Stimulated activated CD4-positive, alpha-beta T cell treated with anti-CD3 and anti-CD28 coated beads, Interleukin-15, amount 100 ng/mL, for 48 hours (primary cell): ENCODE measurements around the gene TP53AIP1.

Experiments used
- DNase-seq, 2 donors: peaks; one replicate each; pipeline ENCODE4 v3.0.0-alpha.2; 2020; ENCODE audit warnings: low read depth in 2 of 2

TP53AIP1 gene, protein sequence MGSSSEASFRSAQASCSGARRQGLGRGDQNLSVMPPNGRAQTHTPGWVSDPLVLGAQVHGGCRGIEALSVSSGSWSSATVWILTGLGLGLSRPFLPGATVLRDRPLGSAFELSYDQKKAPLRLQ

GRCh38 chr11:128942817-128943427, at the start of gene TP53AIP1:
TP53AIP1 (minus strand) TSS chr11:128942871; CDS start chr11:128937818, 5,053 bp downstream.
- no peak for DNase-seq

DNA sequence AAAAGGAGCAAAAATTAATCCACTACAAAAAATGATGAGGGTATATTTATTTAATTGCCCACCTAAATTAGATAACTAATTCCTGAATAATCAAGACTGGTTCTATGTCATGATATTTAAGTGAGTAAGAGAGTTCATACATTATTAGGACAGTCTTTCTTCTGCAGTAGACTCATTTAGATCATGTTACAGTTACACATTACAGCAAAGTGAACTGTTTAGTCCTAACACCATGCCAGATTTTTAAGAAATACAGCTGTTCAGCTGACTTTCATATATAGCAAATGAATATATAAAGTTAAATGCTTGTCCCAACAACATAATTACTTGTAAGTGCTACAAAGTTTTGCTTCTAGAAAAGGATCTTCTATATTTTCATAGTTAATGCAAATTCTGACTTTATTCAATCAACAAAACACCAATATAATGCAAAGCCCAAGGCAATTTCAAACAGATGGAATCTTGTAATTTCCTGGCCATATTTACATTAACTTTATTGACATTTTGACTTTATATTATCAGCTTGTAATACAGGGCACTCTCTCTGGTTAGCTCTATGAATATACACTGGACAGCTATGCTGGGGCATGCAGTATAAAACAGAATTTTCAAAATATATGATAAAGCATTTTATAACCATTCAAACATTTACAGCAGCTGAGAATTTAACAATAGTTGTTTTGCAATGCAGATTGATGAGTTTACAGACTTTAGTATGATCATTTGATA, 45.7 kb upstream of the TP53AIP1 start:
- DNase-seq: no peak

DNA sequence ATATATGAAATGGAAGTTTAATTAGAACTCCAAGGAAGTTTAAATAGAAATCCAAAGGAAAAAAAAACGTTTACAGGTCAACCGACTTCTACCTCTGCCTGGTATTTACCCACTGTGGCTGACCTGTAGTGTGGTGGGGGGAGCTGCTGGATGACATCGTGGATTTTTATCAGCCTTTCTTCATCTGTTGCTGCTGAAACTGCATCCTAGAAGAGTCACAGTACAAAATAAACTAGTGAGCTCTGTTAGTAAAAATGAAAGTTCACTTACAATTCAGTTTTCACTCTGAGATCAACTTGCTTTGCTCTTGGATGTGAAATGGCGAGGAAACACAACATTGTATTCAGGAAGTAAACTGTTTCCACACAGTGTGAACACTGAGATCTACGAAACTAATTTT, 43.2 kb upstream of the TP53AIP1 start:
- no peak for DNase-seq

GRCh38 chr11:128983023-128983422, 40.4 kb upstream of the TP53AIP1 start:
- DNase-seq: no peak

DNA sequence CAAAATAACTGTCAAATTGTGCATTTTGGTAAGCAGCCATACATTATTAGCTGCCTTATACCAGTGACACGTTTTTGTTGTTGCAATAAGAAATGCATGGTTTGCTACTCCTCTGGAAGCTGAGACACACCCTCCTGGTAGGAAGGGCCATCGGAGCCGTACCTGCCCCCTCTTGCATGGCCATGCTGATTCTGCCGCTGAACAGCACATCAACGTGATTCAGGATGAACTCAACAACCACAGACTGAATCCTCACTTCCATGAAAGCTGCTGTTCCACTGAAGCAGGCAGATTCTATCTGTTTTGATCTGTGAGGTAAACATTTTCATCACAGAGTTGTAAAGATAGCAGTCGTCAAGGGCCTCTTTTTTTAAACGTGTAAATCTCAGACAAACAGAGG, 38.6 kb upstream of the TP53AIP1 start:
- DNase-seq: no peak

- DNase-seq: no peak
Observed at GRCh38 chr11:128970598-128971190, 28.0 kb upstream of the TP53AIP1 start.

- DNase-seq: no peak
Observed at GRCh38 chr11:128968916-128969315, 26.2 kb upstream of the TP53AIP1 start.

DNA sequence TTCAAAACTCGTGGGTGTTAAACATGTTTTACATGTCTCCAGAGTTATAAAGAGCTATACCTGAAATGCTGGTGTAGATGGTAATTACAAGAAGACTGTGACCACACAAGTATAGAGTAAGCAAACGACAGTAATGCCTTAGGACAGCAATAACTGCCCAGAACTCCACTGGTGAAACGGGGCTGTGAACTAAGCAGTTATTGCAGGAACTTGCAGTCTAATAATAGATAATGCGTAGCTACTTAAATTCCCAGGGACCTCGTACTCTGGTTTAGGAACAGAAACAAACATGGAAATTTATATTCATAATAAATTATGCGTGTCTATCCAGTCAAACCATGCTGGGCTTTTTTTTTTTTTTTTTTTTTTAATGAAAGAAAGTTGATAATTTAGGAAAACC, 24.9 kb upstream of the TP53AIP1 start:
- no peak for DNase-seq

- DNase-seq: no peak
Observed at GRCh38 chr11:128965485-128965884, 22.8 kb upstream of the TP53AIP1 start.

DNA sequence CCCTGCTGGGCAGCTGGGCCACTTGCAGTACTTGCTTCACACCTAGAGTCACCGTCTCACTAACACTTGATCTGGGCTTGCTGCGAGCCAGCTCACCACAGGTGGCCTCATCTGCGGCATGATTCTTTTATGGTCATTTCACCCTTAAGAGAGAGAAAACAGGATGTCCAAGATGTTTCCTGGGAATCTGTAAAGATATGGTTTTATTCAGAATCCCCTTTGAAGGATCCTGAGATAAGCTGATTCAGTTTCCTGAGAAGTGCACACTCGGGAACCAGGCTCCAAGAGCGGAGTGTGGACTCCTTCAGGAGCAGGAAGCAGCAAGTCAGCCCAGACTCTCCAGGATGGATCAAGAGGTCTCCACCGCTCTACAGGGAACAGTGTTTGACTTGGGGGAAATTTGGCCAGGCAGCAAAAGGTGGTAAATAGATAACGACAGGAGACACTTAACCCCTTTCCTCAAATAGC, 21.8 kb upstream of the TP53AIP1 start:
- no peak for DNase-seq

GRCh38 chr11:128963744-128964325, 21.2 kb upstream of the TP53AIP1 start:
- no peak for DNase-seq

DNA sequence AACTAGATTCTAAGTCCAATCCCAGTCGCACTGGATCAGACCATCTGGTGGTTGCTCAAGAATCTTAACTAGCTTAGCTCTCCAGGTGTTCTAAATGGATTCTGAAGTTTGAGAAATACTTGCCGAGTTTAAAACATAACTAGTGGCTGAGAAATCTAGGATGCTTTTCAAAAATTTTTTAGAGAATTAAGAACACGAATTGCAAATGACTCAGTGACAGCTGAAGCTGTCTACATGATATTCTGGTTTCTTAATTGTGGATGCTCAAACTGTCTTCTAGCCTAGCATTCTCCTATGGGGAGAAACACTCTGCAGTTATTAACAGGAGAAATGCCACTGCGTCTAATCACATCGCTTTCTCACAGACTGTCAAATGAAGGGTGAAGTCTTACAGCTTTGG, 20.2 kb upstream of the TP53AIP1 start:
- DNase-seq: no peak

DNA sequence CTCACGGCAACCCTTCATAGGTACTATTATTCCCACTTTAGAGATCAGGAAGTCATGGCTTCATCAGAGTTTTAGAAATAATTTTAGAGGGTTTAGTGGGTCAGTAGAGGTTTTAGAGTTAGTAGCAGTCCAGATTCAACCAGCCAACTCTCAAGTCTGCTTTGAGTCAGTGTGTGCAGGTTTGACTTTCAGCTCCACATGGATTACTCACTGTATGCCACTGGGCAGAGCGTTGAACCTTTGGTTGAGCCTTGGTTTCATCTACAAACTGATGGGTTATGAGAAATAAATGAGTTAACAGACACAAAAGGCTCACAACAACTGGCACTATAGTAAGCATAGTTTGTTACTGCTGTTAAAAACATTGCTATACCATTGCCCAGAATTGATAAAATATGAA, 19.0 kb upstream of the TP53AIP1 start:
- no peak for DNase-seq

GRCh38 chr11:128957202-128957482, 14.5 kb upstream of the TP53AIP1 start:
- no peak for DNase-seq

GRCh38 chr11:128956401-128957201, 13.9 kb upstream of the TP53AIP1 start:
- DNase-seq: no peak

GRCh38 chr11:128955636-128956035, 13.0 kb upstream of the TP53AIP1 start:
- DNase-seq: no peak

DNA sequence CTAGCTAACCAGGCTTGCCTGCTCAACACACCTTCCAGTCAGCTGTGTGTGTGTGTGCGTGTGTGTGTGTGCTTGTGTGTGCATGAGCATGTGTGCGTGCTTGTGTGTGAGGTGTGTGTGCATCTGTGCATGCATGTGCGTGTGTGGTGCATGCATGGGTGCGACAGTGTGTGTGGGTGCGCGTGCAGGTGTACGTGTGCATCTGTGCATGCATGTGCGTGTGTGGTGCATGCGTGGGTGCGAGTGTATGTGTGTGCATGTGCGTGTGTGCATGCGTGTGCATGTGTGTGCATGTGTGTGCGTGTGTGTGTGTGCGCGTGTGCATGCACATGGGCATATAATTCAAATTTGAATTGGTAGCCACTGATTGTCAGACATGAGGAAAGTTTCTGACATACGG, 10.5 kb upstream of the TP53AIP1 start:
- no peak for DNase-seq

DNA sequence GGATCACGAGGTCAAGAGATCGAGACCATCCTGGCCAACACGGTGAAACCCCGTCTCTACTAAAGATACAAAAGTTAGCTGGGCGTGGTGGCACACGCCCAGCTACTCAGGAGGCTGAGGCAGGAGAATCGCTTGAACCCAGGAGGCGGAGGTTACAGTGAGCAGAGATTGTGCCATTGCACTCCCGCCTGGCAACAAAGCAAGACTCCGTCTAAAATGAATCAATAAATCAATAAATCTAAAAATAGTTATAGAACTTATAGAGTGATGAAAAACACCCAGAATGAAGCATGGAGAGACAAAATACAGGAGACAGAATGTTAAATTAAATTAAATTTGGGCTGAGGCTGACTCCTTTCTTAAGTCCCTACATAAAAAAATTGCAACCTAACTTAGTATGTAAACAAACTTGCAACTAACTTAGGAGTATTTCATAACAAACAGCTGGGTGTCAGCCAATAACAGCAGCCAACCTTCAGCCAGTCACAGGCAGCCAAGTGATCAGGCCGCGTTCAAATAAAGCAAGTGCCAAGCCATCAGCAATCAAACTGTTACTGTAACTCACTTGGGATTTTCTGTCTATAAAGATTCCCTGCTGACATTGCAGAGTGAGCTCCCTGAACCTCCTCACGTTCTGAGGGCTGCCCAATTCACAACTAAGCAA, 7.3 kb upstream of the TP53AIP1 start:
- DNase-seq: no peak

GRCh38 chr11:128948583-128948982, 5.9 kb upstream of the TP53AIP1 start:
- DNase-seq: no peak

DNA sequence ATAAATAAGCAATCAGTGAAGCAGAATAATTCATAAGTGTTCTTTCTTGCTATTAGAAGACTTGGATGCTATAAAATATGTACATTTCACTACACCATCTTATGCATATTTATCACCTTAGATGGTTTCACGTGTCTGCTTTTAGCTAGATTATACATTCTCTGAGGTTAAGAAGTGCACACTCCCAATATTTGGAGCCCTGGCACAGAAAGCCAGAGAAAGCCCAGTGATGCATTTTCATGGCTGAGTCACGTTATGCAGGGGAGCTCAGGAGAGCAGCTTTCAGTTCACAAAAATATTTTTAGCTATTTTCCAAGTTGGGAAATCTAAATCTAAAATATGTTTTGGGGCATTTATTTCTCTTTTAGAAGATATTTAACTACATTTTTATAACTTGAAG, 5.1 kb upstream of the TP53AIP1 start:
- no peak for DNase-seq

DNA sequence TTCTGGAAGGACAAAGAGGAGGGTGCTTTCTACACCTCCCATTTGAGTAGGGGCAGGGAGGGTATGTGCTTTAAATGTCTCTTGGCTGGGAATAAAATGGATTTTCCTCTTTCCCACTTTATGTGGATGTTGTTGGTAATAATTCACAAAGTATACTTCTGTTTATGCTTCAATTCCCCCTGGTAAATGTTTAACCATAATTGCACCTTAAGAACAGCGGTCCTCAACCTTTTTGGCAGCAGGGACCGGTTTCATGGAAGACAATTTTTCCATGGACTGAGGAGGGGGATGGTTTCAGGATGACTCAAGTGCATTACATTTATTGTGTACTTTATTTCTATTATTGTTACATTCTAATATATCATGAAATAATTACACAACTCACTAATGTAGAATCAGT, 4.0 kb upstream of the TP53AIP1 start:
- DNase-seq: no peak
